K562 (cell line): ENCODE data around the gene CHSY1. TPM values are rescaled to one million over a fixed set of nuclear protein-coding genes. Genes with fewer than 3 reads are reported as not detected.

Experiments
- ATAC-seq: fragments of 200-7000 bp; cut with Tn5 transposase; 3 replicates; pipeline ENCODE4 v1.9.1; 2020; ENCODE audit warnings: moderate library complexity
- BruUV-seq: library from RNA; stranded (reverse); fragments of 400-500 nt; replicated peaks from 2 replicates; lab custom pipeline; 2021; lab: Mats Ljungman, UMichigan
- CTCF ChIA-PET: fragments of 300-600 bp; formaldehyde crosslinking; extraction: SDS; loops from one replicate; lab custom pipeline; 2021; ENCODE audit warnings: low intra/inter-chr PET ratio; lab: Yijun Ruan, JAX
- POLR2A ChIA-PET: fragments of 300-600, 350-650 bp; sonication (Branson Sonifier 250); formaldehyde crosslinking; extraction: SDS; loops from one replicate; lab custom pipeline; 2021; ENCODE audit warnings: antibody characterized with exemption, inconsistent platforms; lab: Yijun Ruan, JAX
- DNase-seq, 4 experiments: peaks; one replicate each; pipeline versions ENCODE4 v3.0.0 to v3.0.0-alpha.2; 2011 to 2018; ENCODE audit warnings: low spot score in 3 of 4, mixed read lengths in 3 of 4; ENCODE audit errors: extremely low read depth in 1 of 4
- FAIRE-seq: peaks from 2 replicates; lab custom pipeline; 2011; peaks lifted over from hg19 to GRCh38; lab: Jason Lieb, UNC
- H2AFZ ChIP-seq: 2 replicates; pipeline ENCODE4 v1.6.0; 2011; ENCODE audit warnings: low read depth, low read length, control low read depth, inconsistent platforms
- H3K27ac ChIP-seq: fragments of 200-600 bp; 3 replicates; pipeline ENCODE4 v1.8.0; 2011; ENCODE audit warnings: low read depth, mild to moderate bottlenecking, control low read depth, inconsistent platforms, low read length, moderate library complexity, mixed read lengths; ENCODE audit errors: extremely low read depth
- H3K27me3 ChIP-seq, 2 experiments: fragments of 300-600 bp in 1 of 2; 2 replicates in 1 of 2; 3 replicates in 1 of 2; pipeline versions ENCODE4 v1.6.0 to v1.8.0; 2011; ENCODE audit warnings: inconsistent platforms in 2 of 2, low read length in 2 of 2, mild to moderate bottlenecking in 1 of 2, mixed read lengths in 1 of 2, moderate library complexity in 1 of 2; ENCODE audit not compliant: control insufficient read depth in 2 of 2, insufficient read depth in 2 of 2
- H3K36me3 ChIP-seq: fragments of 300-600 bp; 3 replicates; pipeline ENCODE4 v1.8.0; 2011; ENCODE audit warnings: mild to moderate bottlenecking, low read length, inconsistent platforms; ENCODE audit not compliant: control insufficient read depth, insufficient read depth
- H3K4me1 ChIP-seq, 2 experiments: fragments of 200-600 bp in 1 of 2; replicated peaks in 1 of 2; 2 replicates in 1 of 2; 3 replicates in 1 of 2; pipeline versions ENCODE4 v1.5.1 to v1.8.0; 2011; ENCODE audit warnings: inconsistent platforms in 2 of 2, low read length in 2 of 2, mild to moderate bottlenecking in 1 of 2, mixed read lengths in 1 of 2, moderate library complexity in 1 of 2; ENCODE audit not compliant: control insufficient read depth in 2 of 2, insufficient read depth in 2 of 2
- H3K4me2 ChIP-seq: 2 replicates; pipeline ENCODE4 v1.6.1; 2011; ENCODE audit warnings: low read length, control low read depth, inconsistent platforms, mixed read lengths; ENCODE audit not compliant: insufficient read depth
- H3K4me3 ChIP-seq: fragments of 200-600 bp; sonication (generic), shearing (Covaris generic); 2 replicates; pipeline ENCODE4 v1.5.1; 2016; ENCODE audit warnings: control low read depth, inconsistent platforms
- H3K79me2 ChIP-seq: fragments of 200-600 bp; 3 replicates; pipeline ENCODE4 v1.8.0; 2011; ENCODE audit warnings: low read length, inconsistent platforms; ENCODE audit not compliant: control insufficient read depth, insufficient read depth
- H3K9ac ChIP-seq, 2 experiments: 2 replicates each; pipeline versions ENCODE4 v1.6.0 to v1.6.1; 2011; ENCODE audit warnings: low read depth in 2 of 2, low read length in 2 of 2, control low read depth in 1 of 2, inconsistent platforms in 1 of 2, mild to moderate bottlenecking in 1 of 2, mixed read lengths in 1 of 2; ENCODE audit not compliant: insufficient read depth in 1 of 2
- H3K9me1 ChIP-seq: one replicate; pipeline ENCODE4 v1.6.0; 2011; ENCODE audit warnings: inconsistent platforms, mild to moderate bottlenecking, low read length, moderate library complexity; ENCODE audit not compliant: control insufficient read depth, insufficient read depth
- H3K9me3 ChIP-seq: replicated peaks from 2 replicates; pipeline ENCODE4 v1.5.1; 2011; ENCODE audit warnings: low read depth, low read length, inconsistent platforms; ENCODE audit not compliant: control insufficient read depth, insufficient read depth
- H4K20me1 ChIP-seq: replicated peaks from 2 replicates; pipeline ENCODE4 v1.6.1; 2011; ENCODE audit warnings: low read length, inconsistent platforms, mixed read lengths; ENCODE audit not compliant: control insufficient read depth, insufficient read depth
- JUNB ChIP-seq: fragments of 450-650 bp; formaldehyde crosslinking; conservative IDR thresholded peaks from 2 replicates; pipeline ENCODE4 v1.4.0; 2020; ENCODE audit warnings: mild to moderate bottlenecking
- NCOA4 ChIP-seq: fragments of 450-650 bp; IDR thresholded peaks from 2 replicates; pipeline ENCODE4 v1.6.1; 2018; ENCODE audit warnings: mild to moderate bottlenecking; ENCODE audit not compliant: partially characterized antibody
- TARDBP ChIP-seq: fragments of 450-650 bp; IDR thresholded peaks from 2 replicates; pipeline ENCODE4 v1.6.1; 2016
- ZNF212 ChIP-seq: fragments of 450-650 bp; formaldehyde crosslinking; IDR thresholded peaks from 2 replicates; pipeline ENCODE4 v1.4.0; 2020; ENCODE audit warnings: mild to moderate bottlenecking
- ZNF263 ChIP-seq: sonication (generic); formaldehyde crosslinking; IDR thresholded peaks from 2 replicates; pipeline ENCODE4 v1.8.0; 2022; ENCODE audit warnings: mild to moderate bottlenecking, missing genetic modification reagents, borderline replicate concordance
- ZNF324 ChIP-seq: fragments of 250-450 bp; sonication (Bioruptor Pico); IDR thresholded peaks from 2 replicates; pipeline ENCODE4 v1.4.0; 2020; ENCODE audit warnings: mild to moderate bottlenecking
- ZNF431 ChIP-seq: sonication (generic); formaldehyde crosslinking; IDR thresholded peaks from 2 replicates; pipeline ENCODE4 v1.8.0; 2022; ENCODE audit warnings: mild to moderate bottlenecking, missing genetic modification reagents
- ZNF561 ChIP-seq: fragments of 450-650 bp; formaldehyde crosslinking; conservative IDR thresholded peaks from 2 replicates; pipeline ENCODE4 v1.4.0; 2020; ENCODE audit warnings: mild to moderate bottlenecking, moderate library complexity
- WGBS: fragments of 100-300 bp; shearing (Covaris generic); methylation state at CpG from one replicate; pipeline ENCODE4 v1.1.6; 2016; ENCODE audit warnings: low coverage, mixed read lengths; ENCODE audit not compliant: insufficient coverage; ENCODE audit errors: missing lambda C conversion rate; 5-methylcytosine and 5-hydroxymethylcytosine counted together
- in situ Hi-C: fragments of 300-500 bp; cut with MboI; formaldehyde crosslinking; loops from 4 replicates; pipeline ENCODE4 v1.15.0; 2018; ENCODE audit warnings: inconsistent platforms, mixed read lengths
- intact Hi-C: fragments of 100-400 bp; cut with micrococcal nuclease; formaldehyde crosslinking; loops from 2 replicates; pipeline ENCODE4 v1.14.2; 2022
- polyA plus RNA-seq, 8 experiments: library from polyadenylated mRNA; depleted of rRNA in 4 of 8; stranded (reverse) in 5 of 8; unstranded in 3 of 8; fragments of >200 nt; fragmentation: Nextera tagmentation in 2 of 8; fragmentation: Illumina TruSeq in 1 of 8; extraction: Ambion mirVana in 2 of 8; extraction: Trizol in 1 of 8; gene quantifications; 2 replicates each; pipeline versions ENCODE4 v1.2.1 to v1.2.3, GENCODE V29; 2011 to 2014; ENCODE audit warnings: inconsistent platforms in 1 of 8, missing spikeins in 1 of 8
- total RNA-seq, 7 experiments: library from RNA; depleted of rRNA in 6 of 7; stranded (reverse); fragments of >200 nt in 6 of 7; fragmentation: Illumina TruSeq in 2 of 7; extraction: Trizol in 2 of 7; gene quantifications; 2 replicates each; pipeline versions ENCODE4 v1.2.1 to v1.2.3, GENCODE V29; 2011 to 2021; ENCODE audit warnings: low replicate concordance in 1 of 7

The CHSY1 gene
- total and polyA plus RNA-seq, 9 of the 15 experiments (the other 6 are each of a cell fraction or from before 2014, with no cell fraction given), result 7.0 to 16.4 (median 13.4) TPM

DNA sequence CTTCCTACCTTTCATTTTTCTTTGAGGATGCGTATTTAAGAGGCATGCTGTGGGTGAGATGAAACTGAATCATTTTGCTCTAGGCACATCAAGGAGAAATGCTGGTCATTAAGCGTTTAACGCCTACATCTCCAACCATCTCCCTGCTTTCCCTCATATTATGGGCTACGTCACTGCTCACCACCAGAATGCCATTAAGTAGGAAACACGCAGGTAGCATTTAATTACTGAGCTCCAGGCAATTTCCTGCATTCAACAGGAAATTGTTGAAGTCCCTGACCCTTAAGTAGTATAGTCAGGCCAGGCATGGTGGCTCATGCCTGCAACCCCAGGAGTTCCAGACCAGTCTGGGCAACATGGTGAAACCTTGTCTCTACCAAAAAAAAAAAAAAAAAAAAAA lies 66.1 kb downstream of the CHSY1 start:
- no TSS peak for BruUV-seq

DNA sequence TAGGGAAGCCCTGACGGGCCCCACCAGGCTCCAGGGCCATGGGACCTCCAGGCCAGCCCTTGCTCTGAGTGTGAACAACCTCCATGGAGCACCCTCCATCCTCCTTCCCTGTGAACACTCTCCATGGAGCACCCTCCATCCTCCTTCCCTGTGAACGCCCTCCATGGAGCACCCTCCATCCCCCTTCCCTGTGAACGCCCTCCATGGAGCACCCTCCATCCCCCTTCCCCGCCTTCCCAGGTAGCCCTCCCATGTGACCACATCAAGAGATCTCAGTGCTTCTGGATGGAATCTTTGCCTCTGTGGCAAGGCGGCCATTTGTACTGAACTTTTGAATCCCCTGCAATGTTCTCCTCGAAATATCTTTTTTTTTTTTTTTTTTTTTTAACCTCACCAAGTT lies 66.5 kb downstream of the CHSY1 start:
- Histone ChIP-seq H3K79me2 (peaks cover 24% of the 10 kb centered on the region), H2AFZ (no peak overlapping the region), H3K36me3 (no peaks in the 10 kb centered on the region; the same call in 2 of the 3 replicates), H4K20me1 (0 out of 2 replicates have a peak, but pooled peaks cover 3% of the 10 kb centered on the region), H3K4me2 (no peak overlapping the region), H3K4me3 (no peak overlapping the region), H3K9me1 (no peaks in the 10 kb centered on the region), H3K4me1 (peaks cover 10 to 14% of the 10 kb centered on the region in 2 experiments; a peak in 4 of 5 replicates), H3K27me3 (no peaks in the 10 kb centered on the region), H3K9me3 (no peaks in the 10 kb centered on the region), H3K27ac (no peak overlapping the region), H3K9ac (no peak overlapping the region)
- DNase-seq (no peak), FAIRE-seq (no peak), ATAC-seq (no peak)
- 83% methylated on average over 5 of the region's 6 CpGs for WGBS
- intact Hi-C loops, result no loop called here
- in situ Hi-C loops, result no loop called here
- no TSS peak for BruUV-seq
- TF ChIP-seq ZNF263 (CRISPR knock-in tag) (peak; percentile 36; the same call in 1 of the 2 replicates), TARDBP (no peak)
- ChIA-PET POLR2A (interaction anchor here (0.7 kb wide), 1 partner anchor 161 kb away, joined by 3 read pairs; no protein-coding TSS in a partner anchor), CTCF (no interaction called here)

More for the DNA sequence above, 66.1 kb downstream of the CHSY1 start:
- Histone ChIP-seq H4K20me1 (0 out of 2 replicates have a peak, but pooled peaks cover 3% of the 10 kb centered on the region), H3K79me2 (peaks cover 26% of the 10 kb centered on the region), H2AFZ (no peak overlapping the region), H3K27ac (no peak overlapping the region)
- ATAC-seq, result no peak
- in situ Hi-C loops, result no loop called here
- no peak for FAIRE-seq
- TF ChIP-seq ZNF324 (no peak), JUNB (CRISPR knock-in tag) (no peak), ZNF561 (no peak), NCOA4 (no peak), ZNF431 (CRISPR knock-in tag) (no peak), ZNF212 (CRISPR knock-in tag) (no peak)
- TF ChIP-seq, all 486 proteins: peak for 0
- H3K4me2 ChIP-seq, result no peak overlapping the region
- ChIA-PET CTCF (no interaction called here), POLR2A (no interaction called here)
- no peak overlapping the region for H3K9ac ChIP-seq
- H3K36me3 ChIP-seq, result no peaks in the 10 kb centered on the region; the same call in 2 of the 3 replicates
- 93% methylated on average over 5 of the region's 5 CpGs for WGBS
- H3K9me3 ChIP-seq, result no peaks in the 10 kb centered on the region
- no peaks in the 10 kb centered on the region for H3K9me1 ChIP-seq
- H3K4me1 ChIP-seq, result peaks cover 10 to 14% of the 10 kb centered on the region in 2 experiments; a peak in 4 of 5 replicates
- DNase-seq, result no peak
- no peaks in the 10 kb centered on the region for H3K27me3 ChIP-seq
- intact Hi-C loops, result no loop called here
- no peak overlapping the region for H3K4me3 ChIP-seq
